ENCODE data around the gene AGAP1.

The AGAP1 gene

GRCh38 chr2:235569837-235570236, 76.0 kb downstream of the AGAP1 start:
- no peak for DNase-seq (ENCODE audit: low spot score)

GRCh38 chr2:235570256-235570655, 76.4 kb downstream of the AGAP1 start:
- no peak for DNase-seq (ENCODE audit: low spot score)

- no peak for DNase-seq (ENCODE audit: low spot score)
Measured at GRCh38 chr2:235570966-235571692, 77.3 kb downstream of the AGAP1 start.

- no peak for DNase-seq (ENCODE audit: low spot score)
Measured at GRCh38 chr2:235572592-235572991, 78.7 kb downstream of the AGAP1 start.

- no peak for DNase-seq (ENCODE audit: low spot score)
Measured at GRCh38 chr2:235573331-235574221, 79.7 kb downstream of the AGAP1 start.

- no peak for DNase-seq (ENCODE audit: low spot score)
Measured at GRCh38 chr2:235575431-235575830, 81.6 kb downstream of the AGAP1 start.

GRCh38 chr2:235575904-235576303, 82.1 kb downstream of the AGAP1 start:
- DNase-seq (ENCODE audit: low spot score), result no peak

- DNase-seq (ENCODE audit: low spot score), result no peak
Measured at GRCh38 chr2:235576337-235576910, 82.6 kb downstream of the AGAP1 start.

- no peak for DNase-seq (ENCODE audit: low spot score)
Measured at GRCh38 chr2:235577404-235578330, 83.8 kb downstream of the AGAP1 start.

- DNase-seq (ENCODE audit: low spot score), result no peak
Measured at GRCh38 chr2:235579128-235579527, 85.3 kb downstream of the AGAP1 start.

- no peak for DNase-seq (ENCODE audit: low spot score)
Measured at GRCh38 chr2:235580426-235581157, 86.7 kb downstream of the AGAP1 start.

- DNase-seq (ENCODE audit: low spot score), result no peak
Measured at GRCh38 chr2:235582081-235582686, 88.3 kb downstream of the AGAP1 start.

- DNase-seq (ENCODE audit: low spot score), result no peak
Measured at GRCh38 chr2:235582729-235583128, 88.9 kb downstream of the AGAP1 start.

- no peak for DNase-seq (ENCODE audit: low spot score)
Measured at GRCh38 chr2:235583144-235583543, 89.3 kb downstream of the AGAP1 start.

- DNase-seq (ENCODE audit: low spot score), result no peak
Measured at GRCh38 chr2:235583925-235584637, 90.2 kb downstream of the AGAP1 start.

- DNase-seq (ENCODE audit: low spot score), result no peak
Measured at GRCh38 chr2:235584638-235585007, 90.8 kb downstream of the AGAP1 start.

GRCh38 chr2:235587202-235587601, 93.4 kb downstream of the AGAP1 start:
- DNase-seq (ENCODE audit: low spot score), result no peak

- DNase-seq (ENCODE audit: low spot score), result no peak
Measured at GRCh38 chr2:235588750-235589149, 94.9 kb downstream of the AGAP1 start.

- no peak for DNase-seq (ENCODE audit: low spot score)
Measured at GRCh38 chr2:235591231-235591730, 97.4 kb downstream of the AGAP1 start.

GRCh38 chr2:235591921-235592320, 98.1 kb downstream of the AGAP1 start:
- no peak for DNase-seq (ENCODE audit: low spot score)

Data from activated CD4-positive, alpha-beta T cell treated with anti-CD3 and anti-CD28 coated beads, Interleukin-2, Interleukin-4, amounts not matched to agents 100 ng/mL and 50 ng/mL, durations not matched to agents 16 hours and 8 hours (primary cell).